ENCODE data around the gene CHERP. TPM values are rescaled to one million over a fixed set of nuclear protein-coding genes. Genes with fewer than 3 reads are reported as not detected.

CHERP gene, protein sequence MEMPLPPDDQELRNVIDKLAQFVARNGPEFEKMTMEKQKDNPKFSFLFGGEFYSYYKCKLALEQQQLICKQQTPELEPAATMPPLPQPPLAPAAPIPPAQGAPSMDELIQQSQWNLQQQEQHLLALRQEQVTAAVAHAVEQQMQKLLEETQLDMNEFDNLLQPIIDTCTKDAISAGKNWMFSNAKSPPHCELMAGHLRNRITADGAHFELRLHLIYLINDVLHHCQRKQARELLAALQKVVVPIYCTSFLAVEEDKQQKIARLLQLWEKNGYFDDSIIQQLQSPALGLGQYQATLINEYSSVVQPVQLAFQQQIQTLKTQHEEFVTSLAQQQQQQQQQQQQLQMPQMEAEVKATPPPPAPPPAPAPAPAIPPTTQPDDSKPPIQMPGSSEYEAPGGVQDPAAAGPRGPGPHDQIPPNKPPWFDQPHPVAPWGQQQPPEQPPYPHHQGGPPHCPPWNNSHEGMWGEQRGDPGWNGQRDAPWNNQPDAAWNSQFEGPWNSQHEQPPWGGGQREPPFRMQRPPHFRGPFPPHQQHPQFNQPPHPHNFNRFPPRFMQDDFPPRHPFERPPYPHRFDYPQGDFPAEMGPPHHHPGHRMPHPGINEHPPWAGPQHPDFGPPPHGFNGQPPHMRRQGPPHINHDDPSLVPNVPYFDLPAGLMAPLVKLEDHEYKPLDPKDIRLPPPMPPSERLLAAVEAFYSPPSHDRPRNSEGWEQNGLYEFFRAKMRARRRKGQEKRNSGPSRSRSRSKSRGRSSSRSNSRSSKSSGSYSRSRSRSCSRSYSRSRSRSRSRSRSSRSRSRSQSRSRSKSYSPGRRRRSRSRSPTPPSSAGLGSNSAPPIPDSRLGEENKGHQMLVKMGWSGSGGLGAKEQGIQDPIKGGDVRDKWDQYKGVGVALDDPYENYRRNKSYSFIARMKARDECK
- 27.5 to 34.4 TPM (median 29.9 TPM) in 5 replicates for total RNA-seq (2022; extraction: Qiagen RNA extraction)

GRCh38 chr19:16542045-16542909 lies at the start of gene CHERP:
Gene CHERP (minus strand): TSS chr19:16542437. CDS start chr19:16542378, 59 bp downstream.

GRCh38 chr19:16572332-16573211 lies 30.3 kb upstream of the CHERP start, which contains the start of gene SLC35E1:
Gene SLC35E1 (minus strand): TSS chr19:16572415. CDS start chr19:16572364, 51 bp downstream.

DNA sequence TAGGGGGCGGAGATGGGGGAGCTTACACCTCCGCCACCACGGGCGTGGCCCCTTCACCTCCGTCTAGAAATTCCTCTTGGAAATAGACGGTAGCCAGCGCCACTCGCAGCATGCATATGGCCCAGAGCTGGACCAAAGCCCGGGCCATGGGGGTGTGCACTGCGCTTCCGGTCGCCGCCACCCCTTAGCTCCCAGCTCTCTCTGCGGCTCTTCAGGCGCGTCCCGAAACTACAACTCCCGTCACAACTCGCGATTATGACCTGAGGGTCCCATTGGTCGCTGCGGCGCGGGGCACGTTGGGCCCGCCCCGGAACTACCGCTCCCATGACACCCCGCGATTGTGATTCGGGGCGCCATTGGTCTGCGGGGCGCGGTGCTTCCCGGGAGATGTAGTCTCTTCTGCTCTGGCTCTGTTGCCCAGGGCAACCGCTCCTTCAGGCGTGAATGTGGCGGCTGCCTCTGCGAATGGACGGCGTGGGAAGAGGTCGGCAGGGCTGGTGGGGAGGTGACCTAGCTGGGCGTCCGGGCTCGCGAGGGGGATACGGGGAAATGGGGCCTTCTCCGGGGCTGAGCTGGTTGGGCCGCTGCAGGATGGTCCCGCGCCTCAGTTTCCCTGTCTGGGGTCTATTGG lies 46.1 kb downstream of the CHERP start, which contains the start of the genes C19orf44 and CALR3:
TSS of gene C19orf44 (plus strand) at position 413 of the 631 bp plus-strand sequence. CDS start 4,399 bp downstream, outside the sequence.
TSS of gene CALR3 (minus strand) at position 186 of the 631 bp plus-strand sequence. CDS start at position 148, 38 bp downstream.

Other genes with a start within 250 kb of the CHERP start
- gene KLF2, start 217.6 kb downstream of the CHERP start, total RNA-seq (2022; extraction: Qiagen RNA extraction), result 14.6 to 29.9 TPM (median 29.3 TPM) in 5 replicates
- 14.0 to 17.6 TPM (median 15.6 TPM) in 5 replicates for gene EPS15L1, start 70.5 kb downstream of the CHERP start, total RNA-seq (2022; extraction: Qiagen RNA extraction)
- gene CALR3, start 46.3 kb downstream of the CHERP start, total RNA-seq (2022; extraction: Qiagen RNA extraction), result 0.28 TPM in 1 of 5 replicates, not detected in the others
- 2.5 to 2.9 TPM (median 2.9 TPM) in 5 replicates for gene C19orf44, start 46.0 kb downstream of the CHERP start, total RNA-seq (2022; extraction: Qiagen RNA extraction)
- 15.3 to 19.3 TPM (median 18.8 TPM) in 5 replicates for gene SLC35E1, start 30.0 kb upstream of the CHERP start, total RNA-seq (2022; extraction: Qiagen RNA extraction)
- 4.0 to 6.2 TPM (median 5.5 TPM) in 5 replicates for gene MED26, start 85.8 kb upstream of the CHERP start, total RNA-seq (2022; extraction: Qiagen RNA extraction)
- 64.4 to 74.3 TPM (median 69.1 TPM) in 5 replicates for gene SMIM7, start 117.7 kb upstream of the CHERP start, total RNA-seq (2022; extraction: Qiagen RNA extraction)
- 0.98 to 2.0 TPM (median 1.3 TPM) in 5 replicates for gene TMEM38A, start 118.7 kb upstream of the CHERP start, total RNA-seq (2022; extraction: Qiagen RNA extraction)
- gene NWD1, start 177.4 kb upstream of the CHERP start, total RNA-seq (2022; extraction: Qiagen RNA extraction), result not detected in 5 replicates